ENCODE data around the gene CCDC40. TPM values are rescaled to one million over a fixed set of nuclear protein-coding genes. Genes with fewer than 3 reads are reported as not detected.
"Not testable (repeated sequence)": the region's sequence is repeated elsewhere in the genome, so short reads cannot be mapped to it uniquely, and the experiment has no call there.

CCDC40 gene
- total RNA-seq, 2 donors from 2014 or later = 11.8 to 19.7 TPM

- no peaks in the 10 kb centered on the region for H3K36me3 ChIP-seq
- TF ChIP-seq POLR2AphosphoS5 (IDR thresholded peaks at IDR 0.05) (no peak), POLR2A (IDR thresholded peaks at IDR 0.05) (no peak), CTCF (IDR thresholded peaks at IDR 0.05) (no peak)
- peak overlapping the region; percentile 47 to 55 for H3K4me3 ChIP-seq
- H3K27me3 ChIP-seq (replicated peaks; ENCODE audit: insufficient read depth) = no peaks in the 10 kb centered on the region
- H3K4me1 ChIP-seq (replicated peaks) = peaks cover 5% of the 10 kb centered on the region
- no peak for DNase-seq (ENCODE audit: low spot score)
- intact Hi-C loops (cut with DNase I) = loop anchor here (2.0 to 5.0 kb wide), 2 partner anchors 34 to 65 kb away; partner anchors contain the start of gene GAA
- no peaks in the 10 kb centered on the region for H3K9me3 ChIP-seq
- WGBS = 1% methylated on average over 52 of the region's 52 CpGs
- peak overlapping the region; percentile 82 to 91 for H3K27ac ChIP-seq
Measured at GRCh38 chr17:80036715-80037477, 454 bp downstream of the CCDC40 start.

- Histone ChIP-seq H3K36me3 (no peaks in the 10 kb centered on the region), H3K27ac (no peak overlapping the region), H3K4me3 (no peak overlapping the region), H3K9me3 (no peaks in the 10 kb centered on the region), H3K4me1 (replicated peaks) (no peaks in the 10 kb centered on the region), H3K27me3 (replicated peaks; ENCODE audit: insufficient read depth) (no peaks in the 10 kb centered on the region)
- intact Hi-C loops (cut with DNase I) = no loop called here
- TF ChIP-seq POLR2AphosphoS5 (IDR thresholded peaks at IDR 0.05) (no peak), CTCF (IDR thresholded peaks at IDR 0.05) (no peak), POLR2A (IDR thresholded peaks at IDR 0.05) (no peak)
- 89% methylated on average over 6 of the region's 6 CpGs for WGBS
- no peak for DNase-seq (ENCODE audit: low spot score)
Measured at GRCh38 chr17:80043963-80044362, 7.5 kb downstream of the CCDC40 start.

- WGBS = 53% methylated on average over 4 of the region's 4 CpGs
- Histone ChIP-seq H3K9me3 (no peaks in the 10 kb centered on the region), H3K27me3 (replicated peaks; ENCODE audit: insufficient read depth) (no peaks in the 10 kb centered on the region), H3K36me3 (no peaks in the 10 kb centered on the region), H3K4me3 (no peak overlapping the region), H3K4me1 (replicated peaks) (no peaks in the 10 kb centered on the region), H3K27ac (no peak overlapping the region)
- TF ChIP-seq POLR2A (IDR thresholded peaks at IDR 0.05) (no peak), POLR2AphosphoS5 (IDR thresholded peaks at IDR 0.05) (no peak), CTCF (IDR thresholded peaks at IDR 0.05) (no peak)
- intact Hi-C loops (cut with DNase I) = no loop called here
- no peak for DNase-seq (ENCODE audit: low spot score)
Measured at GRCh38 chr17:80045703-80046102, 9.3 kb downstream of the CCDC40 start.

- H3K27ac ChIP-seq; H3K4me3 ChIP-seq; DNase-seq (ENCODE audit: low spot score); H3K27me3 ChIP-seq (replicated peaks; ENCODE audit: insufficient read depth); H3K4me1 ChIP-seq (replicated peaks); intact Hi-C loops (cut with DNase I); H3K36me3 ChIP-seq; H3K9me3 ChIP-seq: not testable (repeated sequence)
- WGBS = 98% methylated on average over 10 of the region's 10 CpGs
Measured at GRCh38 chr17:80046709-80047108, 10.3 kb downstream of the CCDC40 start.

GRCh38 chr17:80047176-80047575 lies 10.7 kb downstream of the CCDC40 start:
- no peaks in the 10 kb centered on the region for H3K27me3 ChIP-seq (replicated peaks; ENCODE audit: insufficient read depth)

More at GRCh38 chr17:80047176-80047575, 10.7 kb downstream of the CCDC40 start:
- Histone ChIP-seq H3K36me3 (no peaks in the 10 kb centered on the region), H3K4me1 (replicated peaks) (no peaks in the 10 kb centered on the region), H3K4me3 (no peak overlapping the region), H3K9me3 (no peaks in the 10 kb centered on the region), H3K27ac (no peak overlapping the region)
- WGBS = 86% methylated on average over 11 of the region's 11 CpGs
- intact Hi-C loops (cut with DNase I) = no loop called here
- no peak for DNase-seq (ENCODE audit: low spot score)
- no peak for TF ChIP-seq CTCF (IDR thresholded peaks at IDR 0.05)
- no peak for TF ChIP-seq POLR2A (IDR thresholded peaks at IDR 0.05)
- no peak for TF ChIP-seq POLR2AphosphoS5 (IDR thresholded peaks at IDR 0.05)
